GM12874 (cell line): ENCODE data around the gene SPG11.
A peak's percentile ranks its signal among the peaks of the same experiment; 100 is the strongest.

Experiments
- CTCF ChIP-seq: IDR thresholded peaks from 2 replicates; pipeline ENCODE4 v1.5.1; 2011; ENCODE audit warnings: low read depth, mild to moderate bottlenecking, control low read depth, low read length, moderate library complexity; ENCODE audit not compliant: insufficient read depth

The SPG11 gene

GRCh38 chr15:44554934-44555723 is 108.3 kb downstream of the SPG11 start:
- TF ChIP-seq CTCF, result no peak

- no peak for TF ChIP-seq CTCF
Observed at GRCh38 chr15:44550734-44551133, 112.7 kb downstream of the SPG11 start.

GRCh38 chr15:44550256-44550655 is 113.2 kb downstream of the SPG11 start:
- 0 out of 2 replicates have a peak, but pooled peaks have one; percentile 5 for TF ChIP-seq CTCF

- peak; percentile 25; the same call in 1 of the 2 replicates for TF ChIP-seq CTCF
Observed at GRCh38 chr15:44545913-44546802, 117.3 kb downstream of the SPG11 start.

- TF ChIP-seq CTCF, result no peak
Observed at GRCh38 chr15:44542596-44542995, 120.9 kb downstream of the SPG11 start.

- no peak for TF ChIP-seq CTCF
Observed at GRCh38 chr15:44541282-44541958, 122.0 kb downstream of the SPG11 start.
